Neural progenitor cell (in vitro differentiated cells): ENCODE data around the gene CCDC179.

Experiments
- EZH2 ChIP-seq: fragments of 200-600 bp; sonication (generic); IDR thresholded peaks from 2 replicates; pipeline ENCODE4 v1.6.1; 2017; ENCODE audit warnings: antibody characterized with exemption, mild to moderate bottlenecking, moderate library complexity
- TF ChIP-seq, protein P1 (sequence below): fragments of 200-600 bp; sonication (generic); IDR thresholded peaks from 2 replicates; pipeline ENCODE4 v1.5.1; 2017; ENCODE audit warnings: antibody characterized with exemption, mild to moderate bottlenecking

DNA sequence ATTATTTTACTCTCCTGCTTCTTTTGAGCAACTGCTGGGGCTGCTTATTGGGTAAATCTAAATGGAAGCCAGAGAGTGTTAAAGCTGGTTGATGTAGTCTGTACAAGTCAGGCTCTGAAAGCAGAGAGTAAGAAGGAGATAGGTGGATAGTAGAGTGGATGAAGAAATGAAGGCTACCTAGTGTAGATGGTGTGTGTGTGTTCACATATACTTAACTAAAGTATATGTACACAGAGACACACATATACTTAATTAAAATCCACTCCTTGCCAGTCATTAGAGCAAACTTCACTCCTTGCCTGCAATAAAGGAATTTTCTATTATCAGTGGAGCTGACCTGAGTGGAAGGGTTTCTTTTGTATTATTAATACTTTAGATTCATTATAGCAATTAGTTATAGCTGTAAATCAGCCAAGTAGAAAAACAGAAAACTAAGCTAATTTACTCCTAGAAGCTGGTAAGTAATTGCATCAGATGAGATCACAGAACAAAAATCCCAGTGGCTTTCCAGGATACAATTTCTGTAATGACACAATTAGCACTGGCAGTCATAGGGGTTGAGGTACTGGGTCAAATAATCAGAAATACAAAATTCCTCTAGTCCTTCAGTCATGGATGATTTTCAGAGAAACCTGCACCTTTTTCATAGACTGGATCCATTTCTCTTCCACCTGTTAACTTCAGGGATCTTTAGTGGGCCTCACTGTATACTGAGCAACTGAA, 40.7 kb upstream of the CCDC179 start:
- TF ChIP-seq, protein P1, sequence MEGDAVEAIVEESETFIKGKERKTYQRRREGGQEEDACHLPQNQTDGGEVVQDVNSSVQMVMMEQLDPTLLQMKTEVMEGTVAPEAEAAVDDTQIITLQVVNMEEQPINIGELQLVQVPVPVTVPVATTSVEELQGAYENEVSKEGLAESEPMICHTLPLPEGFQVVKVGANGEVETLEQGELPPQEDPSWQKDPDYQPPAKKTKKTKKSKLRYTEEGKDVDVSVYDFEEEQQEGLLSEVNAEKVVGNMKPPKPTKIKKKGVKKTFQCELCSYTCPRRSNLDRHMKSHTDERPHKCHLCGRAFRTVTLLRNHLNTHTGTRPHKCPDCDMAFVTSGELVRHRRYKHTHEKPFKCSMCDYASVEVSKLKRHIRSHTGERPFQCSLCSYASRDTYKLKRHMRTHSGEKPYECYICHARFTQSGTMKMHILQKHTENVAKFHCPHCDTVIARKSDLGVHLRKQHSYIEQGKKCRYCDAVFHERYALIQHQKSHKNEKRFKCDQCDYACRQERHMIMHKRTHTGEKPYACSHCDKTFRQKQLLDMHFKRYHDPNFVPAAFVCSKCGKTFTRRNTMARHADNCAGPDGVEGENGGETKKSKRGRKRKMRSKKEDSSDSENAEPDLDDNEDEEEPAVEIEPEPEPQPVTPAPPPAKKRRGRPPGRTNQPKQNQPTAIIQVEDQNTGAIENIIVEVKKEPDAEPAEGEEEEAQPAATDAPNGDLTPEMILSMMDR: no peak
- no peak for TF ChIP-seq EZH2
